ENCODE measurements around the gene TNRC18.

TNRC18 gene

DNA sequence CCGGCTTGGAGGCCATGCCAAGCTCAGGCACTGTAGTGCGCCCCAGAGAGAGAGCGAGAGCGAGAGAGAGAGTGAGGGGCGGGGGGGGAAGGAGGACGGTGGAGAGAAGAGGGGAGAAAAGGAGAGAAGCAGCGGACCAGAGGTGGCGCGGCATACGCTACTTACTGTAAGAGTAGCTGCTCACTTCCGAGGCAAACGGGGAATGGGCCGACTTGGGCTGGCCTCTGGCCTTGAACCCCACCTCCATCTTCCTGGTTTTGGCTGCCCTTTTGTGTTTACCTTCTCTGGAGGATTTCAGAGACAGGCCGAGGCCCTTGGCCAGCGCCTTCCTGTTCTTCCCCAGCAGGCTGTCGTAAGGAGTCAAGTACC, 66.9 kb downstream of the TNRC18 start:
- no peak for ATAC-seq
- TF ChIP-seq SNAI2 (CRISPR knock-in tag; IDR thresholded peaks at IDR 0.05) (no peak), ISL1 (CRISPR knock-in tag; IDR thresholded peaks at IDR 0.05) (no peak), BACH2 (CRISPR knock-in tag; IDR thresholded peaks at IDR 0.05; ENCODE audit: borderline replicate concordance) (no peak), TCF4 (CRISPR knock-in tag; IDR thresholded peaks at IDR 0.05; ENCODE audit: borderline replicate concordance) (no peak), ARNTL (CRISPR knock-in tag; IDR thresholded peaks at IDR 0.05; ENCODE audit: borderline replicate concordance, low read depth) (no peak), CSRNP3 (CRISPR knock-in tag; IDR thresholded peaks at IDR 0.05) (no peak), RARB (CRISPR knock-in tag; IDR thresholded peaks at IDR 0.05) (no peak), GLIS3 (CRISPR knock-in tag; IDR thresholded peaks at IDR 0.05) (no peak), PATZ1 (CRISPR knock-in tag; IDR thresholded peaks at IDR 0.05; ENCODE audit: borderline replicate concordance) (no peak), CSDC2 (CRISPR knock-in tag; IDR thresholded peaks at IDR 0.05) (no peak), ZNF565 (CRISPR knock-in tag; conservative IDR thresholded peaks at IDR 0.05; ENCODE audit: low read depth) (no peak)
- TF ChIP-seq, protein P1, sequence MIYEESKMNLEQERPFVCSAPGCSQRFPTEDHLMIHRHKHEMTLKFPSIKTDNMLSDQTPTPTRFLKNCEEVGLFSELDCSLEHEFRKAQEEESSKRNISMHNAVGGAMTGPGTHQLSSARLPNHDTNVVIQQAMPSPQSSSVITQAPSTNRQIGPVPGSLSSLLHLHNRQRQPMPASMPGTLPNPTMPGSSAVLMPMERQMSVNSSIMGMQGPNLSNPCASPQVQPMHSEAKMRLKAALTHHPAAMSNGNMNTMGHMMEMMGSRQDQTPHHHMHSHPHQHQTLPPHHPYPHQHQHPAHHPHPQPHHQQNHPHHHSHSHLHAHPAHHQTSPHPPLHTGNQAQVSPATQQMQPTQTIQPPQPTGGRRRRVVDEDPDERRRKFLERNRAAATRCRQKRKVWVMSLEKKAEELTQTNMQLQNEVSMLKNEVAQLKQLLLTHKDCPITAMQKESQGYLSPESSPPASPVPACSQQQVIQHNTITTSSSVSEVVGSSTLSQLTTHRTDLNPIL (CRISPR knock-in tag; IDR thresholded peaks at IDR 0.05; ENCODE audit: low read depth) = no peak

DNA sequence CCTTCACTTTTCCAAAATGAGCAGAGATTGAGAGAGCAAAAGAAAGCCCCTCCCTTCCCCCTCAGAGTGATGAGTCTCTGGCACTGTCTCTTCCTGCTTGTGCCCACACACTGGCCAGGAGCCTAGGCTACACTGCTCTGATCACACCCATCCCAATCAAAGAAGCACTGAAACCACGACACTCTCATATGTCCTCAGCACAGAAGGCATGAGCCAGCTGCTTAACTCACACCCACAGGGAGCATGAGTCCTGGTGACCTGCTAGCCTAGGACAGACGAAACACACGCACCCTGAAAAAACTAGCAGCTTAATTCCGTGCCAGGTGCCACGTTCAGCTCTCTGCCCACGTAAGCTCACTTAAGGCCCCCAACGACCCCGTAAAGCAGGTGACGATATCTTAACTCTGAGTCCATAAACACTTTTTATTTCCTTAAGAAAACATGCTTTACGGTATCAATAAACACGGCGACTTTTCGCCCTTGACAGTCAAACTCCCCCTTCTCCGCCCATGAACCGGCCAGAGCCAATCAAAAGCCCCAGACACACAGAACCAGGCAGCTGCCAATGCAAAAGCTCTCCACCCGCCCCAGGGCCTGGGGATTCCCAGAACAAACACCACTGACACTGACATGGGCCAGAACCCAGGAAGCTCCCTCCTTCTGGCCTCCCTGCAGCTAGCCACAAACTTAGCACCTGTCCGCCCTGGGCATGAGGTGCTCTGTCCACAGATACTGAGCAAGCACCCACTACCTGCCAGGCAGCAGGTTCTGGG, 69.0 kb downstream of the TNRC18 start:
- ATAC-seq = peak; percentile 61
- TF ChIP-seq BACH2 (CRISPR knock-in tag; IDR thresholded peaks at IDR 0.05; ENCODE audit: borderline replicate concordance) = no peak
- TF ChIP-seq SNAI2 (CRISPR knock-in tag; IDR thresholded peaks at IDR 0.05) = peak; percentile 78; the same call in 1 of the 2 replicates
- TF ChIP-seq ZNF70 (CRISPR knock-in tag; IDR thresholded peaks at IDR 0.05) = 0 out of 2 replicates have a peak, but pooled peaks have one; percentile 29
- no peak for TF ChIP-seq ISL1 (CRISPR knock-in tag; IDR thresholded peaks at IDR 0.05)
- TF ChIP-seq TCF4 (CRISPR knock-in tag; IDR thresholded peaks at IDR 0.05; ENCODE audit: borderline replicate concordance) = peak; percentile 74
- no peak for TF ChIP-seq TOX (CRISPR knock-in tag; IDR thresholded peaks at IDR 0.05; ENCODE audit: borderline replicate concordance)
- TF ChIP-seq, protein P2, sequence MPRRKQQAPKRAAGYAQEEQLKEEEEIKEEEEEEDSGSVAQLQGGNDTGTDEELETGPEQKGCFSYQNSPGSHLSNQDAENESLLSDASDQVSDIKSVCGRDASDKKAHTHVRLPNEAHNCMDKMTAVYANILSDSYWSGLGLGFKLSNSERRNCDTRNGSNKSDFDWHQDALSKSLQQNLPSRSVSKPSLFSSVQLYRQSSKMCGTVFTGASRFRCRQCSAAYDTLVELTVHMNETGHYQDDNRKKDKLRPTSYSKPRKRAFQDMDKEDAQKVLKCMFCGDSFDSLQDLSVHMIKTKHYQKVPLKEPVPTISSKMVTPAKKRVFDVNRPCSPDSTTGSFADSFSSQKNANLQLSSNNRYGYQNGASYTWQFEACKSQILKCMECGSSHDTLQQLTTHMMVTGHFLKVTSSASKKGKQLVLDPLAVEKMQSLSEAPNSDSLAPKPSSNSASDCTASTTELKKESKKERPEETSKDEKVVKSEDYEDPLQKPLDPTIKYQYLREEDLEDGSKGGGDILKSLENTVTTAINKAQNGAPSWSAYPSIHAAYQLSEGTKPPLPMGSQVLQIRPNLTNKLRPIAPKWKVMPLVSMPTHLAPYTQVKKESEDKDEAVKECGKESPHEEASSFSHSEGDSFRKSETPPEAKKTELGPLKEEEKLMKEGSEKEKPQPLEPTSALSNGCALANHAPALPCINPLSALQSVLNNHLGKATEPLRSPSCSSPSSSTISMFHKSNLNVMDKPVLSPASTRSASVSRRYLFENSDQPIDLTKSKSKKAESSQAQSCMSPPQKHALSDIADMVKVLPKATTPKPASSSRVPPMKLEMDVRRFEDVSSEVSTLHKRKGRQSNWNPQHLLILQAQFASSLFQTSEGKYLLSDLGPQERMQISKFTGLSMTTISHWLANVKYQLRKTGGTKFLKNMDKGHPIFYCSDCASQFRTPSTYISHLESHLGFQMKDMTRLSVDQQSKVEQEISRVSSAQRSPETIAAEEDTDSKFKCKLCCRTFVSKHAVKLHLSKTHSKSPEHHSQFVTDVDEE (CRISPR knock-in tag; IDR thresholded peaks at IDR 0.05) = peak; percentile 20; the same call in 1 of the 2 replicates

DNA sequence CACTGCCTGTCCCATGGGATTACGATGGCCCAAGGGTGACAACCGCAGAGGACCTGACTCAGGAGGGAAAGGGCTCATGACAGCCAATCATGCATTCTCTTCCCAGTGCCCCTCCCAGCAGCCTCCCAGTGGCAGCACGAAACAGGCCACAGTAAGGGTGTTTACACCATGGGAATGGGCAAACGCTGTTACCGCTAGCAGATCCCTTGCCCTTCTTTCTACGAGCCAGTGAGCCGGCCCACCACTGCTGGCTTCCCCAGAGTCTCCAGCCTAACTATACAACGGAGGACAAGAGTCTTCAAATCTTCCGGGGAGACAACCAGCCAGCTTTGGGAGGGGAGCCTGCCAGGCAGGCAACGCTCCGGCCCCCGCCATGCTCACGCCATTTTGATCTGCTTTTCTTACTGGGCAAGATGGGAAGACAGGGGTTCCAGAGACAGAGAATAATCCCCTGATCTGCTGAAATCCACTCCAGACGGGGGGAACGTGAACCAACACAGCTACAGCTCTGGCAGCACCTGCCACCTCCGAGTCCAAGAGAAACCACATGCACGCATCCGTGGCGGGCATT, 71.1 kb downstream of the TNRC18 start:
- TF ChIP-seq ZNF8 (CRISPR knock-in tag; IDR thresholded peaks at IDR 0.05) (no peak), OSR1 (CRISPR knock-in tag; IDR thresholded peaks at IDR 0.05) (no peak), ZC3H10 (CRISPR knock-in tag; IDR thresholded peaks at IDR 0.05) (no peak), TOX (CRISPR knock-in tag; IDR thresholded peaks at IDR 0.05; ENCODE audit: borderline replicate concordance) (no peak), RARB (CRISPR knock-in tag; IDR thresholded peaks at IDR 0.05) (no peak), SNAI2 (CRISPR knock-in tag; IDR thresholded peaks at IDR 0.05) (no peak), ZNF565 (CRISPR knock-in tag; conservative IDR thresholded peaks at IDR 0.05; ENCODE audit: low read depth) (no peak), ZNF70 (CRISPR knock-in tag; IDR thresholded peaks at IDR 0.05) (no peak), BACH2 (CRISPR knock-in tag; IDR thresholded peaks at IDR 0.05; ENCODE audit: borderline replicate concordance) (no peak)

More for the DNA sequence above, 71.1 kb downstream of the TNRC18 start:
- ATAC-seq = no peak
